Non-pigmented ciliary epithelial cell (primary cell): Measurements from ENCODE around the gene LHX3.
A peak's percentile ranks its signal among the peaks of the same experiment; 100 is the strongest.
"Not testable (repeated sequence)": the region's sequence is repeated elsewhere in the genome, so short reads cannot be mapped to it uniquely, and the experiment has no call there.

Experiments
- DNase-seq: peaks from one replicate; pipeline ENCODE4 v3.0.0-alpha.2; 2010; ENCODE audit warnings: low read depth

Gene LHX3

DNA sequence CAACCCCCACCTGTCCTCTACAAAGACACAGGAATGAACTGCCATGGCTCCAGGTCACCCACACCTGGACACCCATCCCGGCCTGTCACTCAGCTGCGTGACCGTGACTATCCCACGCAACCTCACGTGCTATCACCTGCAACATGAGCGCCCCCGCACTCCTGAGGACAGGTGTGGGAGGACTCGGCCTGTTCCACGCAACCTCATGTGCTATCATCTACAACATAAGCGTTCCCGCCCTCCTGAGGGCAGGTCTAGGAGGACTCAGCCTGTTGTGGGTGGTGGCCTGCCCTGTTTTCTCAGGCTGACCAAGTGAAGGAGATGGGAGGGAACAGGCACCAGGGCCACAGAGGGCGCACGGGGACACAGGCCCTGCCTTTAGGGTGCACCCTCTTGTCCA is 36.6 kb upstream of the LHX3 start:
- DNase-seq: no peak

DNA sequence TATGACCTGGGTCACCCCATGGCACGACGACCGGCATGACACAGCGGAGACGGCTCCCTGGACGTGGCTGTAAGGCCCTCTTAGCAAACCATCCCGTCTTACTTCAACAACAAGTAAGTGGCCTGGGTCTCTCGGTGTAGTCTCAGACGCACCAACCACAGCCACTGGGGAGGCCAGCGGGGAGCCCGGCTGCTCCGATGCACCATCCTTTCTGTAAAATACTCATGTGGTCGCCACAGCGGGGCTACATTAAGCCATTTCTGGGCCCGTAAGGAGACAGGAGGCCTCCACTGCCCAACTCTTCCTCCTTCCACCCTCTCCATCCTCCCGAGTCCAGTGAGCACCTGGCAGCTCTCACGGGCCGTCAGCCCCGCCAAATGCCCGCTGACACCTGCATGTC is 36.0 kb upstream of the LHX3 start:
- DNase-seq: no peak

DNA sequence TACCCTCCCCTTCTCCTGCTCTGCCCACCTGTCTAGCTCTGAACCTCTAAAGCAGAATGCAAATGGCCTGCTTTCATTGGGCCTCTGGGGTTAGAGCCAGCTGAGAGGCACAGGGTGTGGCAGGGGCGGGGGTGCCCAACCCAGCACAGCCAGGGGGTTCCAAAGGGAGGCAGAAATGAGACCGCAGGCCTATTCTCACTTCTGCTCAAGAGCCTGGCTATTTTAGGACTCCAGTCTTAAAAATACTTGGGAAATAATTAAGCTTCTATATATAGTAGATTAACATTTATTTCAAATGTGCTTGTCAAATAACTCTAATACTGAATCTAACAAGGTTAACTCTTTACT is 35.0 kb upstream of the LHX3 start:
- no peak for DNase-seq

DNA sequence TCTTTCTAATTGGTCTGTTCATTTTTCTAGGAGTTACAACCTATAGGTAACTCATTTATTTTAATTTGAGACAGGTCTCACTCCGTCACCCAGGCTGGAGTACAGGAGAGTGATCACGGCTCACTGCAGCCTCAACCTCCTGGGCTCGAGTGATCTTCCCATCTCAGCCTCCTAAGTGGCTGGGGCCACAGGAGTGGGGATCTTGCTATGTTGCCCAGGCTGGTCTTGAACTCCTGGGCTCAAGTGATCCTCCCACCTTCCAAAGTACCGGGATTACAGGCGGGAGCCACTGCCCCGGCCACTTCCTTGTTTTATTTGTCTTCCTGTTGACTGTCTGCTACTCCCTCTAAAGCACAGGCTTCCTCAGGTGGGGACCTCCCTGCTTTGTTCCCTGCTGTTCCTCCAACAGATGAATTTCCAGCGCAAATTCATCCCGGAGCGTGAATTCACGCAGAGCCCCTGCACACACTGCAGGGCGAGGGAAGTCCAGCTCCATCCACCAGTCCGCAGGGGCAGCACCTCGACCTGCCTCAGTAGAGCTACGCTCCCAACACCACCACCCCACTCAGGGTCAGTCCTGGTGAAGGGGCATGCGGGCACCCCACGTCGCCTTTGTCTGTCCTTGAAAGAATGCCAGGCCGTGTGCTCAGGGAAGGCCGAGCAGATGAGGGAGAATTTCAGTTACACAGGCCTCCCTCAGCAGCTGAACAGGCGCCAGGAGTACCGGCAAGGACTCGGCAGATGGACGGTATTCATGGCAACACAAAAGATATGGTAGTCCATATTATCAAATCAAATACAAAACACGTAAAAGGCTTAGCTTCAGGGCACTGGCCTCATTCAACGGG is 34.4 kb upstream of the LHX3 start:
- no peak for DNase-seq

DNA sequence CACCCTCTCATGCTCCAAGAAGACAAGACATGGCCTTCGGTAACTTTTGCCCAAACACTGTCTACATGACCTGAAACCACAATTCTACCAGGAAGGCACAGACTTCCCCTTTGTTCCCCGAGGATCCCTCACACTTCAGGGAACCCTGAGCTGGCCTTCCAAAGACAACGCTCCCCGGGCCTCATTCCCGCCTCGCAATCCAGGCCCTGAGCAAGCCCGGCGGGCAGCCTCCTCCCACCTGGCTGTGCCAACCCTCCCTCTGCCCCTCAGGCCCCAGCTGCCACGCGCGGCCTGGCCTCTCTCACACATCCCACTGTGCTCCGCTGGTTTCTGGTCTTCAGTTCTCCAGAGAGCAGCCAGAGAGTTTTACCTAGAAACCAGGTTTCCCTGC is 33.4 kb upstream of the LHX3 start:
- no peak for DNase-seq

DNA sequence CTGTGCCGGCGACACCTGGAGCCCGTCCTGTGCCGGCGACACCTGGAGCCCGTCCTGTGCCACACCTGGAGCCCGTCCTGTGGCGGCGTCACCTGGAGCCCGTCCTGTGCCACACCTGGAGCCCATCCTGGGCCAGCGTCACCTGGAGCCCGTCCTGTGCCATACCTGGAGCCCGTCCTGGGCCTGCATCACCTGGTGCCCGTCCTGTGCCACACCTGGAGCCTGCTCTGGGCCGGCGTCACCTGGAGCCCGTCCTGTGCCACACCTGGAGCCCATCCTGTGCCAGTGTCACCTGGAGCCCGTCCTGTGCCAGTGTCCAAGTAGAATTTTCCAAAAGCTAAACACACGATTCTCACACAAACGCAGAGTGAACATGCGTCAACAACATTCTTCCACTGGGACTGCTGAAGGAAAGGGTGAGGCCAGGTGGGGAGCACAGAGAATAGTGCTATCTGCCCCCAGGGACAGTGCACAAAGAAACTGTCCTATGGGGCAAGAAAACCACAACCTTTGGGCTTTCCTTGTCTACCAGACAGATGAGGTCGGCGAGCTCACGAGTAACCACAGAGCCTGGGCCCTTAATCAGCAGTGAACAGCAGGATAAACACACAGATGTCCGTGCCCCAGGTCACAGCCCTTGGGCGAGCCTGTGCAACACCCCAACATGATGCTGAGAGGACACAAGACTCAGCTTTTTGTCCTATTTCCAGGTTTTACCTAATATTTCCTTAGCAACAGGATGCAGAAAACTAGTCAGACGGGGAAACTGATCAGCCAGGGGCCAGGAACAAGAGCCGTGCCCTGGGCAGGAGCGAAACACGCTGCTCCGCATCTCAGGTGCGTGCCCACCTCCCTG is 32.8 kb upstream of the LHX3 start:
- no peak for DNase-seq

DNA sequence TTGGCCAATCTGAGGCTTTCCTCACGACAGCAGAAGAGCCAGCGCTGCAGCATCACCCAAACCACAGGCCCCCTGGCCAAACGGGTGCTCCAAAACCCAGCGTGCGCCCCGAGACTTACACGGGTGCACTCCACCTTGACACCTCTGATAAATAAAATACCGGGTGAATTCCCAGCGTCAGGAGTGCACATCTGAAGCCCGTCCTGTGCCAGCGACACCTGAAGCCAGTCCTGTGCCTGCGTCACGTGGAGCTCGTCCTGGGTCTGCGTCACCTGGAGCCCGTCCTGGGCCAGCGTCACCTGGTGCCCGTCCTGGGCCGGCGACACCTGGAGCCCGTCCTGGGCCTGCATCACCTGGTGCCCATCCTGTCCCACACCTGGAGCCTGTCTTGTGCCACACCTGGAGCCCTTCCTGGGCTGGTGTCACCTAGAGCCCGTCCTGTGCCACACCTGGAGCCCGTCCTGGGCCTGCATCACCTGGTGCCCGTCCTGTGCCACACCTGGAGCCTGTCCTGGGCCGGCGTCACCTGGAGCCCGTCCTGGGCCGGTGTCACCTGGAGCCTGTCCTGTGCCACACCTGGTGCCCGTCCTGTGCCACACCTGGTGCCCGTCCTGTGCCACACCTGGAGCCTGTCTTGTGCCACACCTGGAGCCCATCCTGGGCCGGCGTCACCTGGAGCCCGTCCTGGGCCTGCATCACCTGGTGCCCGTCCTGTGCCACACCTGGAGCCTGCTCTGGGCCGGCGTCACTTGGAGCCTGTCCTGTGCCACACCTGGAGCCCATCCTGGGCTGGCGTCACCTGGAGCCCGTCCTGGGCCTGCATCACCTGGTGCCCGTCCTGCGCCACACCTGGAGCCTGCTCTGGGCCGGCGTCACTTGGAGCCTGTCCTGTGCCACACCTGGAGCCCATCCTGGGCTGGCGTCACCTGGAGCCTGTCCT is 31.8 kb upstream of the LHX3 start:
- DNase-seq: not testable (repeated sequence)

DNA sequence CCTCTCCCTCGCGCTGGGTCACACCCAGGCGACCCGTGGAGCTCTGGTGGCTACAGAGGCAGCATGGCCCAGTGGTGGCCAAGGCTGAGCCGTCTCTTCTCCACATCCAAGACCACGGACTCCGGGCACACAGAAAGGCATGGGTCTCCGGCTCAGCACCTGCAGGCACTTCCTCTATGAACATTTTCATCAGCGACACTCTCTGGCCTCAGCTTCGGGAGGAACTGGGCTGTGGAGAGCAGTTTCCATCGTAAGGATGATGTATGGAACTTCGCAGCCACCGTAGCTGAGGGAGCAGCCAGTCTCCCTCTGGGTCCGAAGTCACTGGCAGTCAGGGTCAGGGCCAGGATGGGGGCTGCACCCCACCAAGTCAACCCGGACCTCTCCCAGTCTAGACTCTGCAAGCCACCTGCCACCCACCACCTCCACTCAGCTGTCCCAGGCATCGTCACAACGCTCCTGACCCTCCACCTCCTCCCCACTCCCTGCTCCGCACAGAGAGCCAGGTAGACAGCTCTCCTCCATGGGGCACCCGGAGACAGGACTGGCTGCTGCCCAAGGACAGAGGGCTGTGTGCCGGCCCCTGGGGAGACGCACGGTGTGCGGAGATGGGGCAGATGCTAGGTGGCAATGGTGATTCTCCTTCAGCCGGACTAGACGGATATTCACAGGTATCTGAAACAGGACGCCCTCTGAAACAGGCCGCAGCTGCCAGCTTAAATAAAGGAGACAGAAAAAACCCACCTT is 31.0 kb upstream of the LHX3 start:
- no peak for DNase-seq

DNA sequence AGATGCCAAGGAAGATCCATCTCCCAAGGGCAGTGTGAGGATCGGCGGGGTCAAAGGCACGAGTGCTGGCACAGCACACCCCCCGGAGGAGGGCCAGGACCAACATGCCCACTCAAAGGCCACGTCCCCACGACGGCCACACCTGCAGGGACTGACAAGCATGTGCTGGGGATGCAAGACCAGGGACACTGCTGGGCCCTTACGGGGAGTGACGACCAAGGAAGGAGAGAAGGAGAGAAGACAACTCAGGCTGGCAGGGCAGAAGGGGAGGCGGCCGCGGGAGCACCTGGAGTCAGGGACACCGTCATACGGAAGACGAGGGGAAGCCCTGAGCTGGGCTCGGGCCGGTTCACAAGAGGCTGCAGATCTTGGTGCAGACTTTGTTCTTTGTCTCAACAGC is 30.2 kb upstream of the LHX3 start:
- no peak for DNase-seq

DNA sequence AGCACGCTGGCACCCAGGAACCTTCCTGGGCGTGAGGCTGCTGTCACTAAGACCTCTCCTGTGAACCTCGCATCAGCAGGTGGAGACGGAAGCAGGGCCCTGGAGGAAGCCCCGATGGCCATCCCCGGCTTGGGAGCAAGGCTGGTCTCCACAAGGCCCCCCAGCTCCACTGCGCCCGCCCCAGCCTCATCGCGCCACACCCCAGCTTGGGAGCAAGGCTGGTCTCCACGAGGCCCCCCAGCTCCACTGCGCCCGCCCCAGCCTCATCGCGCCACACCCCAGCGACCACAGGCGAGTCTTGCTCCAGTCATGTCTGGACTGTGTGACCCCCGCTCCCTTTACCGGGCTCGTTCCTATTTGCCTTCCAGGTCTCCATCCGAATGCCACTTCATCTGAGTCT is 29.7 kb upstream of the LHX3 start:
- no peak for DNase-seq

DNA sequence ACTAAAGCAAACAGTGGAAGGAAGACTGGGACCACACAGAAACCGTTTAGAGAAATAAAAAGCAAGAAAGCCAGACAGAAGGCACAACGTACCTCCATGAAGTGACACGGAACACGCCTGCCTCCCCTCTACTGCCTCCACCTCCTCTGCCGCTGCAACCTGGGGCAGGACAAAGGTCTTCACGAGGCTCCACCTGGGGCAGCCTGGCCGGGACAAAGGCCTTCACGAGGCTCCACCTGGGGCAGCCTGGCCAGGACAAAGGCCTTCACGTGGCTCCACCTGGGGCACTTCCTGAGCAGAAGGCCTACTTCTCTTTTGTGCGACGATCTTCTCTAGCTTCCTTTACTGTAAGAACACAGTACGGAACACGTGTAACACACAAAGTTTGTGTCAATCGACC is 28.9 kb upstream of the LHX3 start:
- no peak for DNase-seq

DNA sequence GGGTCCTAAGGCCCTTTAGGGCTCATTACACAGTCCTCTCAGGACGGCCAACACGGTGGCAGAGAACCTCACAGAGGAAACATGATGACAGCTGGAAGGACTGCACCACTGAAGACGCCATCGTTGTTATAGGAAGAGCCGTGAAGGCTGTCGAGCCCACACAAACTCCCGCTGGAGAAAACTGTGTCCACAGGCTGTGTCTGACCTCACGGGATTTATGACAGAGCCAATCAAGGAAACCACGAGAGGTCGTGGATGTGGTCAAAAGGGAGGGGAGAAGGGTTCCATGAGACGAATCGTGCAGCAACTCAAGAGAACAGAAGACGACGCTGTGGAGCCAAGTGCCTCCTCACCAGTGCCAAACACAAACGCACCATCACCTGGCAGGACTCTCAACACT is 28.5 kb upstream of the LHX3 start:
- DNase-seq: no peak

DNA sequence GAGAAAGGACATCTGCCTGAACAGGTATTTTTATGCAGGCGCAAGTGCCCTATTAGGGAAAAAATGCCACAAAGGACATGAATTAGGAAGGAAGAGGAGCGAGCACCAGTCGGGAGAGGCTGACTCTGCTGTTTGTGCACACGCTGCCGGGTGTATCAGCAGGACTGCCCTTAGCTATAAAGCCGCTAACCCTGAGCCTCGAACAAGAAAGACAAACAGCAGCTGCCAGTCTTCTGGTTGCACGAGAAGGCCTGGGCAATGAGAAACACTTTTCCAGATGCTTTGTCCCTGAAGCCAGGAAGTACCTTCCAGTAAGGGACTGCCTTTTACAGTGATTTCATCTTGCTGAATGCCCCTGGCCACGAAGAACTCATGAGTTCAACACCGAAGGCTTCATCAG is 28.0 kb upstream of the LHX3 start:
- DNase-seq: no peak

DNA sequence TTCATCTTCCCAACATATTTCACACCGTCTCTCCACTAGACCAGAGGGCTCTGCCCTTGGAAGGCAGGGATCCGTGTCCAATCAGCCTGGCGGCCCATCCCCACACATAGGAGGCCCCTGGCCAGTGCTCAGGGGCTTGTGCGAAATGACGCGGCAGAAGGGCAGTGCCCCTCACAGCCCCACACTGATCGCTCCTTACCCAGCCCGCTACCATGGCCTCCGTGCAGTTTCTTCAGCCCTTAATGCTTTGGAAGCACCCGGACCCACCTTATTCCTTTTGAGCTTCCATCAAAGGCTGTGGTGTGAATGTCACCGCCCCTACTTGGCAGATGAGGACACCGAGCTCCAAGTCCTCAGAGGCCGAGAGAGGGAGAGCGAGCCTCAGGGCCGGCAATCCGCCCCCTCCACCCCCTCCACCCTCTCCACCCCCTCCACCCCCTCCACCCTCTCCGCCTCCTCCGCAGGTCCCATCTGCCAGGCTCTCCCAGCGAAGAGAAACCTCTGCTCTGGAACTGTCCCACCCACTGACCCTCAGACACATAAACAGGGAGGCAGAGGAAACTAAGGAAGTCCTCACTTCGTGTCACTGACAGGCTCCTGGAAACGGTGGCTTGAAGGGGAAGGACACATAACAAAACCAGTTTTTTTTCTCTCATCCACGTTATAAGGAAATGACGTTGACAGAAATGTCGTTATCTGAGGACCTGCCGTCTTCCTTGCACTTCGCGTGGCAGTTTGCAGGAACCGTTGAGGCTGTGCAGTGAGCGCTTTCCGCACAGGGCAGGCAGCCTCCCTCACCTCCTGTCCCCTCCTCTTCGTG is 26.8 kb upstream of the LHX3 start:
- DNase-seq: no peak

DNA sequence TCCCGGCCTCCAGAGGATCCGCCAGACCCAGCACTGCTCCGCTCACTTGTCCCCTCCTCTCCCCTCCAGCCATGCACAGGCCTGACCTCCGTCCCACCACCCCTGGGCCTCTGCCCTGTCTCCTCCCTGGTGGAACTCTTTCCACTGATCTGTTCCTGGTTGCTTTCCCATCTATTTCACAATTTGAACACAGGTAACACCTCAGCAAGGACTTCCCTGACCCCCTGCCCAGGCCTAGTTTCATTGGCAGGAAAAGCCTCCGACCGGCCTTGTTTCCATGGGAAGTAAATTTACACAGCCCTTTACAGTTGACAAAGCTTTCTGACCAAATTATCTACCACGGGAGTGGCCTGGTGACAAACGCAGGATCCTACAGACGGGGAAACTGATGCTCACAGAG is 25.8 kb upstream of the LHX3 start:
- DNase-seq: no peak

DNA sequence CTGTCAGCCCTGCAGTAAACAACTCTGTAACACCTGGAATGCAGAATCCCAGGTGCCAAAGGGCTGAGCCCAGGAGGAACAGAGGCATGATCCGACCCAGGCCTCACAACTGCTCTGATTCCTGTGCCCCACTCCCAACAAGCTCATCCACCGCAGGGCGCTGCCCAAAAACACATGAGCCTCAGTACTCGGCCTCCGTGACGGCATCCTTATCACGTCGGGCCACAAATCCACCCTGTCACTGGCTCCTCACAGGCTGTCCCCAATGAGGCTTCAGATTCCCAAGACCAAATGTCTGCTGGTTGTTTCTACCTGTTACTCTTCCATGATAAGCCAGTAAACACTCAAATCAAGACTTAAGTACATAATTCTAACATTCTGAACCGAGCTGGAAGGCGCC is 25.4 kb upstream of the LHX3 start:
- DNase-seq: no peak

DNA sequence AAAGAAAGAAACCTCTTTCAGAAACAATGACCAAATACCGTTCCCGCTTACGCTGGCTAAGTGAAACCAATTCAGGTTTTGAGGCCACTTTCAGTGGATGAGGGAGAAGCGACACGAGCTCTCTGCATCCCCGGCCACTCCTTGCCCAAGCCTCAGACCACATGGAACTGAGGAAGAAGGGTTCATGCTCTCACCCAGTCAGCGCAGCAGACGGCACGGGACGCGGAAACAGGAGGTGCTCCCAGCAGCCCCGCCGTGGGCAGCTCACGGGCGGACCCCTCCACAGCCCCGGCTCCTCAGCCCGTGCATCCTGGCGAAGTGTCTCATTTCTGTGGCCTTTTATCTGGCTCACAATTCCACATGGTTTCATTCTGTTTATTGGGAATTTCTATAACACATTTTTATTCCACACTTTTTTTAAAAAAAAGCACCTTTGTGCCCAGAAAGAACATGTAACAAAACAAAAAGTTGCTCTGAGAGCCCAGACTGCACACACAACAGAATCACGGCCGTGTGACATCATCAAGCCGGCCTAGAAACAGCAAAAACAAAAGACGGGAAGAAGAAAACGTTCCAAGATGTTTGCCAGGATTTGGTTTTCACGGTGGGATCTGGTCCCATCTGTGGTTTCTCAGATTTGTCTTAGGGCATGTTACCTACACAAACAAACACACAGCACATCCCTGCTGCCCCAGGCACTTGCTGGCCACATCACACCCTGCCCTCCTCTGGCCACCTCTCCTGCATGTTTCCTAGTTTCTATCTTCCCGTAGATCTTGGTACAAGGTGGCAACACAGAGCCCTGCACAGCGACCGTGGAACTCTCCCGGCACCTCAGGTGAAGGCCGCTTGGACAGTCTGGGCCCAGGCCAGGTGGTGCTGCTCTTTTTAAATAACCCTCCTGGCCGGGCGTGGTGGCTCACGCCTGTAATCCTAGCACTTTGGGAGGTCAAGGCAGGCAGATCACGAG is 24.5 kb upstream of the LHX3 start:
- no peak for DNase-seq

DNA sequence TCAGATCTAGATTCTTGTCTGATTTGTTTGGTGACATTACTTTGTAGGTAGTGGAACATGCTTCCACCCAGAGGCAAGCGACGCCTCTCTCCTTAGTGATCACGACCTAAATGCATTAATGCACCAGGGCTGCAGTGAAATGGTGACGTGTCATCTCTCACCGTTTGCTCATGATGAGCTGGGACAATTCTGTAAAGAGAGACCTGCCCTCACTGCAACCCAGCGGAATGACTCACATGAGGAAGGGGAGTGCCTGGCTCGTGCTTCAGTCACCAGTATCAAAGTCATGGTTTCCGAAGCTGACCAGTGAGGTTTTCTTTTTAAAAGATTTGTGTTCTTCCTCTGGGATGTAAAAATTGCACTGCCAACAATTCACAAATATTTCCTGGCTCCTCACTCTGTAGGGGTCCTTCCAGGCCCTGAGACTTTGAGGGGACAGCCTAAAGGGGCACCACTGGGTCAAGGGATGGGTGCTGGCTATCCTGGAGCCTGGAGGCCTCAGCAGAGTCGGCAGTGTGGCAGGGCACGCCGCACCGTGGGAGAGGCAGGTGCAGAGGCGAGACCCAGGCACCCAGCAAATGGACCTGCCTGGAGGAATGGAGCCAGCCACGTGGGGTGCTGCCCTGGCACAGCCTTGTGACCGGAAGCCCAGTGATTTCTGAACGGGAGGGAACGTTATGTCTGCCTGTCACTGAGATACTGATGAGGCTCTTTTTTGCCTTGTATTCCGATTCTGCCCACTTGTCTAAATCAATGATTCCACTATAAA is 23.4 kb upstream of the LHX3 start:
- DNase-seq: peak; percentile 38
